Measurements from ENCODE around the gene C11orf52. TPM values are rescaled to one million over a fixed set of nuclear protein-coding genes. Genes with fewer than 3 reads are reported as not detected.

C11orf52 gene
- total and polyA plus RNA-seq, 2 of the 13 experiments (the other 11 are each of a cell fraction or from before 2014, with no cell fraction given): 7.4 to 11.0 TPM

GRCh38 chr11:111870886-111871692 is 47.6 kb upstream of the C11orf52 start, which contains the start of gene ALG9 (continued):
- TF ChIP-seq STAT6 (CRISPR knock-in tag; IDR thresholded peaks at IDR 0.05; ENCODE audit: borderline replicate concordance): peak; percentile 5; the same call in 1 of the 2 replicates
- TF ChIP-seq ZBED4 (CRISPR knock-in tag; IDR thresholded peaks at IDR 0.05; ENCODE audit: borderline replicate concordance): no peak
- TF ChIP-seq SRSF1 (optimal IDR thresholded peaks at IDR 0.05; ENCODE audit: low read depth, low read length): no peak
- peak; percentile 76 for TF ChIP-seq SPEN (CRISPR knock-in tag; IDR thresholded peaks at IDR 0.05; ENCODE audit: low read depth)
- no peak for TF ChIP-seq GMEB2 (CRISPR knock-in tag; IDR thresholded peaks at IDR 0.05; ENCODE audit: low read depth)
- TF ChIP-seq GABPB1 (CRISPR knock-in tag; IDR thresholded peaks at IDR 0.05): peak; percentile 71
- TF ChIP-seq PAX8 (CRISPR knock-in tag; IDR thresholded peaks at IDR 0.05; ENCODE audit: borderline replicate concordance): no peak; the same call in 1 of the 2 replicates
- peak; percentile 39; the same call in 1 of the 2 replicates for TF ChIP-seq DRAP1 (CRISPR knock-in tag; IDR thresholded peaks at IDR 0.05)
- TF ChIP-seq ZNF816 (CRISPR knock-in tag; IDR thresholded peaks at IDR 0.05; ENCODE audit: borderline replicate concordance): no peak; the same call in 1 of the 2 replicates
- peak in 1 of 2 experiments; percentile 37; a peak in 1 of 4 replicates for TF ChIP-seq REST (IDR thresholded peaks at IDR 0.05; ENCODE audit: borderline replicate concordance in 1 of 2, low read depth in 1 of 2, low read length in 2 of 2)
- no peak for TF ChIP-seq KDM1A (CRISPR knock-in tag; IDR thresholded peaks at IDR 0.05)
- no peak for TF ChIP-seq RORA (CRISPR knock-in tag; IDR thresholded peaks at IDR 0.05)
- TF ChIP-seq MXD4 (CRISPR knock-in tag; IDR thresholded peaks at IDR 0.05): peak; percentile 69; the same call in 1 of the 2 replicates
- no peak for TF ChIP-seq MLX (CRISPR knock-in tag; IDR thresholded peaks at IDR 0.05)
- no peak for TF ChIP-seq FOXK2 (IDR thresholded peaks at IDR 0.05)
